ENCODE results near the gene LRRC18. TPM values are rescaled to one million over a fixed set of nuclear protein-coding genes. Genes with fewer than 3 reads are reported as not detected.

Gene LRRC18
- total RNA-seq, 1 donor from 2014 or later, result not detected

- DNase-seq, result no peak
- no peak for ATAC-seq (ENCODE audit: low read depth)
- POLR2A ChIA-PET, result no interaction called here
- H3K9me3 Mint-ChIP-seq, result no peaks in the 10 kb centered on the region
- intact Hi-C loops (cut with micrococcal nuclease), result no loop called here
- no peak overlapping the region for H3K27ac Mint-ChIP-seq
- no peak overlapping the region for H3K4me3 Mint-ChIP-seq
- H3K36me3 Mint-ChIP-seq (ENCODE audit: low read depth), result peaks cover 98% of the 10 kb centered on the region
- H3K4me1 Mint-ChIP-seq, result no peaks in the 10 kb centered on the region
- H3K27me3 Mint-ChIP-seq, result no peaks in the 10 kb centered on the region
- CTCF ChIA-PET, result no interaction called here
- TF ChIP-seq CTCF (IDR thresholded peaks at IDR 0.05), result no peak
These were observed 36.5 kb downstream of the LRRC18 start for GRCh38 chr10:48903151-48903550.

DNA sequence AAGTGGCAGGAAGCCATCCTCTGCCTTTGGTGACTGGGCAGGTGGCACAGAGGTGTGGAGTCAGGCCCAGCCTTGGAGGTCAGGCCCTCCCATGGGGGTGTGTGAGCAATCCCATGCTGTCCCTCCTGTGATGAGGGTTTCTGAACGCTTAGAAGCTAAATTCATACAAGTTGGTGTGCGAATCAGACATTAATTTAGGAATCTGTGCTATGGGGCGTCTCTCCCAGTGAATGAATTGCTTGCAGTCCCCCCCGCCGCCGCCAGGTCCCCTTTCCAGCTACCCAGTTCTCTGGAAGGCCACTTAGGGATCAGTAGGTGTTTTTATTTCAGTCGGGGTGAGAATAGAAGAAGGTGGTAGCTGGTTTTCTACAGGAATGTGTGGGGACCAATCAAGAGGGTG lies 37.5 kb downstream of the LRRC18 start:
- no peaks in the 10 kb centered on the region for H3K4me1 Mint-ChIP-seq
- H3K36me3 Mint-ChIP-seq (ENCODE audit: low read depth), result peaks cover 98% of the 10 kb centered on the region
- no peak overlapping the region for H3K27ac Mint-ChIP-seq
- ChIA-PET CTCF (no interaction called here), POLR2A (no interaction called here)
- no peak overlapping the region for H3K4me3 Mint-ChIP-seq
- DNase-seq, result no peak
- H3K27me3 Mint-ChIP-seq, result no peaks in the 10 kb centered on the region
- intact Hi-C loops (cut with micrococcal nuclease), result no loop called here
- H3K9me3 Mint-ChIP-seq, result no peaks in the 10 kb centered on the region
- TF ChIP-seq CTCF (IDR thresholded peaks at IDR 0.05), result no peak
- no peak for ATAC-seq (ENCODE audit: low read depth)

DNA sequence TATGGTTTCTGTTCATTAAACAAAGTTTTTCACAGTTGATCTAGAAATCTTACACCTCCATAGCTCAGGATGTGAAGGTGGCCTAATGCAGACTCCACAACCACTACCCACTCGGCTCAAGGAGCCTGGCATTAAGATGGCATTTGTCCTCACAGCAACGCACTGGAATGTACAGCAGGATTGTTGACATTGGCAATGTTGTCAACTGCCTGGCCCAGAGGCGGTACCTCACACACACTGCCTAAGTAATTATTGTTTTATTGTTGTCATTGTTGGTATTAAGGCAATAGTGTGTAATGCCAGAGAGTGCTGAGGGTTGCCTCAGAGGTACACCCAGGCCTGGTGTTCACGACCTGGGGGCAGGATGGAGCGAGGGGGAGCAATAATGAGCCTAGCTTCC lies 38.3 kb downstream of the LRRC18 start:
- Mint-ChIP-seq H3K27me3 (no peaks in the 10 kb centered on the region), H3K36me3 (ENCODE audit: low read depth) (peaks cover 98% of the 10 kb centered on the region), H3K9me3 (no peaks in the 10 kb centered on the region), H3K4me1 (no peaks in the 10 kb centered on the region), H3K4me3 (no peak overlapping the region), H3K27ac (no peak overlapping the region)
- intact Hi-C loops (cut with micrococcal nuclease), result no loop called here
- DNase-seq (no peak), ATAC-seq (ENCODE audit: low read depth) (no peak)
- POLR2A ChIA-PET, result no interaction called here
- CTCF ChIA-PET, result no interaction called here
- no peak for TF ChIP-seq CTCF (IDR thresholded peaks at IDR 0.05)

- DNase-seq (no peak), ATAC-seq (ENCODE audit: low read depth) (no peak)
- Mint-ChIP-seq H3K36me3 (ENCODE audit: low read depth) (peaks cover 98% of the 10 kb centered on the region), H3K4me3 (no peak overlapping the region), H3K4me1 (no peaks in the 10 kb centered on the region), H3K9me3 (no peaks in the 10 kb centered on the region), H3K27ac (no peak overlapping the region), H3K27me3 (no peaks in the 10 kb centered on the region)
- no peak for TF ChIP-seq CTCF (IDR thresholded peaks at IDR 0.05)
- ChIA-PET CTCF (no interaction called here), POLR2A (no interaction called here)
- intact Hi-C loops (cut with micrococcal nuclease), result no loop called here
These were observed 39.3 kb downstream of the LRRC18 start for GRCh38 chr10:48900371-48900801.

DNA sequence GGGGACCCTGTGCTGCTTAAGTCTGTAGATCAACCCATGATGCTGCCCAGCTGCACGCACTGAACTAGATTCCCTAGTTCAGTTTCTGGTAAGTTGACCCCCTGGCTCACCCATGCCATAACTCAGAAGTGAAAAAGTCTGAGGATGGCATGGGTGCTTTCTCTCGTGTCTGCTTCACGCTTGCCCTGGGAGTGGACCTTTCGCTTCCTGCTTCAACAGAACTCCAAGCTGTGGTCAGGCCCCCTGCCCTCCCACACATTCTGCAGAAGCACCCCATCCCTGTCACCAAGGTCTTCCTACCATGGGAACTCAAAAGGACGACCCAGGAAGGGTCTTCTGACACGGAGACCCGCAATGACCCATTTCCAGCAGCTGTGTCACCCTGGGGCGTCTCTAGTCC lies 39.9 kb downstream of the LRRC18 start:
- intact Hi-C loops (cut with micrococcal nuclease), result no loop called here
- CTCF ChIA-PET, result no interaction called here
- ATAC-seq (ENCODE audit: low read depth), result no peak
- no peak for DNase-seq
- Mint-ChIP-seq H3K36me3 (ENCODE audit: low read depth) (peaks cover 99% of the 10 kb centered on the region), H3K9me3 (no peaks in the 10 kb centered on the region), H3K27me3 (no peaks in the 10 kb centered on the region), H3K27ac (no peak overlapping the region), H3K4me3 (no peak overlapping the region), H3K4me1 (no peaks in the 10 kb centered on the region)
- TF ChIP-seq CTCF (IDR thresholded peaks at IDR 0.05), result no peak
- POLR2A ChIA-PET, result no interaction called here

Measured in activated B cell treated with CpG ODN at 0.5 μM for 24 hours (primary cell).